Measurements from ENCODE around the gene RYR2. TPM values are rescaled to one million over a fixed set of nuclear protein-coding genes. Genes with fewer than 3 reads are reported as not detected.

Gene RYR2
- total and polyA plus RNA-seq, 9 of the 15 experiments (the other 6 are each of a cell fraction or from before 2014, with no cell fraction given), result 0.03 to 0.42 (median 0.14) TPM

DNA sequence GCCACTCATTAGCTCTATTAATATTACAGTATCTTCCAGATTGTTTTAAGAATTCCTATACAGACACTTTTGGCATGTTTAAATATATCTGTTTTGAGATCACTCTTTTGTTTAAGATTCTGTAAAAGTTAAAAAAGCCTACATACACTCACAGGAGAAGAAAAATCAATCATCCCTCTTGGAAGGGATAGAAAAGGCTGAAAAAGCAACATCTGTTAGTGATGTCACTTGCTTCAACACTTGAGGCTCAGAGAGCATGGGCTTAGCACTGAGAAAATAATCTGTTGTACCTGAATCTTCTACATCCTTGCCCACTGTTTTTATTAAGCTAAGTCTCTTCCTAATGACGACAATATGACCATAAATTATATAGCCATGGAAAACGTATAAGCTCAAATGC lies 721.8 kb downstream of the RYR2 start:
- CTCF ChIA-PET (ENCODE audit: low intra/inter-chr PET ratio), result no interaction called here
- TF ChIP-seq CGGBP1 (CRISPR knock-in tag; IDR thresholded peaks at IDR 0.05) (no peak), BDP1 (IDR thresholded peaks at IDR 0.05; ENCODE audit: insufficient read depth, insufficient read length) (no peak), AFF1 (IDR thresholded peaks at IDR 0.05; ENCODE audit: low read depth in 1 of 2, partially characterized antibody in 2 of 2) (no peak), E2F1 (CRISPR knock-in tag; IDR thresholded peaks at IDR 0.05) (no peak), MAFG (tag; conservative IDR thresholded peaks at IDR 0.05) (no peak), ARNT (IDR thresholded peaks at IDR 0.05) (no peak), ZNF311 (CRISPR knock-in tag; IDR thresholded peaks at IDR 0.05) (no peak)
- no peaks in the 10 kb centered on the region for H3K27me3 ChIP-seq (ENCODE audit: control insufficient read depth in 2 of 2, insufficient read depth in 2 of 2, low read length in 2 of 2)
- no peaks in the 10 kb centered on the region for H3K79me2 ChIP-seq (ENCODE audit: control insufficient read depth, insufficient read depth, low read length)
- H3K9ac ChIP-seq (ENCODE audit: insufficient read depth in 1 of 2, low read depth in 2 of 2, low read length in 2 of 2), result no peak overlapping the region
- FAIRE-seq, result no peak
- POLR2A ChIA-PET, result interaction anchor here (0.6 kb wide), 1 partner anchor 1802 kb away, joined by 3 read pairs; no protein-coding TSS in a partner anchor
- DNase-seq (ENCODE audit: extremely low read depth in 1 of 4, low spot score in 3 of 4), result no peak
- no peaks in the 10 kb centered on the region for H3K36me3 ChIP-seq (ENCODE audit: control insufficient read depth, insufficient read depth, low read length)
- H3K4me3 ChIP-seq, result no peak overlapping the region
- no peak overlapping the region for H3K27ac ChIP-seq (ENCODE audit: extremely low read depth, low read depth, low read length)
- no peaks in the 10 kb centered on the region for H4K20me1 ChIP-seq (replicated peaks; ENCODE audit: control insufficient read depth, insufficient read depth, low read length)
- no peak for ATAC-seq
- intact Hi-C loops (cut with micrococcal nuclease) (no loop called here), in situ Hi-C loops (cut with MboI) (no loop called here)
- no TSS peak for BruUV-seq (replicated peaks)
- no peak overlapping the region for H3K4me2 ChIP-seq (ENCODE audit: insufficient read depth, low read length)
- no peak overlapping the region for H2AFZ ChIP-seq (ENCODE audit: low read depth, low read length)
- no peaks in the 10 kb centered on the region; the same call in 1 of the 2 replicates for H3K9me3 ChIP-seq (replicated peaks; ENCODE audit: control insufficient read depth, insufficient read depth, low read depth, low read length)
- no peaks in the 10 kb centered on the region for H3K9me1 ChIP-seq (ENCODE audit: control insufficient read depth, insufficient read depth, low read length)
- WGBS (ENCODE audit: insufficient coverage, low coverage, missing lambda C conversion rate), result 2% methylated on average over 2 of the region's 2 CpGs
- no peaks in the 10 kb centered on the region for H3K4me1 ChIP-seq (replicated peaks in 1 of 2; ENCODE audit: control insufficient read depth in 2 of 2, insufficient read depth in 2 of 2, low read length in 2 of 2)
